Measurements from ENCODE around the gene HNRNPAB.

Gene HNRNPAB

GRCh38 chr5:178214160-178214803 is 9.9 kb downstream of the HNRNPAB start:
- Histone ChIP-seq H3K4me3 (ENCODE audit: low read length) (no peak overlapping the region), H3K27me3 (ENCODE audit: low read depth, low read length) (no peaks in the 10 kb centered on the region), H2AFZ (ENCODE audit: low read depth, low read length) (no peak overlapping the region), H4K20me1 (ENCODE audit: insufficient read depth, low read length) (peaks cover 39% of the 10 kb centered on the region), H3K4me1 (ENCODE audit: low read length) (no peaks in the 10 kb centered on the region), H3K27ac (ENCODE audit: low read length) (no peak overlapping the region), H3K4me2 (ENCODE audit: low read length) (no peak overlapping the region), H3K9me3 (ENCODE audit: insufficient read depth, low read length) (no peaks in the 10 kb centered on the region), H3K36me3 (replicated peaks; ENCODE audit: low read depth, low read length) (peaks cover 80% of the 10 kb centered on the region), H3K79me2 (ENCODE audit: low read length) (peaks cover 48% of the 10 kb centered on the region), H3K9ac (ENCODE audit: low read length) (no peak overlapping the region)
- TF ChIP-seq EZH2phosphoT487 (IDR thresholded peaks at IDR 0.05; ENCODE audit: low read depth) (no peak), CTCF (IDR thresholded peaks at IDR 0.05; ENCODE audit: low read depth, low read length) (no peak)

- Histone ChIP-seq H3K27ac (ENCODE audit: low read length) (no peak overlapping the region), H4K20me1 (ENCODE audit: insufficient read depth, low read length) (peaks cover 27% of the 10 kb centered on the region; the same call in 1 of the 2 replicates), H3K4me2 (ENCODE audit: low read length) (no peak overlapping the region), H3K79me2 (ENCODE audit: low read length) (peaks cover 36% of the 10 kb centered on the region; the same call in 1 of the 2 replicates), H3K9ac (ENCODE audit: low read length) (no peak overlapping the region), H3K4me1 (ENCODE audit: low read length) (no peaks in the 10 kb centered on the region), H2AFZ (ENCODE audit: low read depth, low read length) (no peak overlapping the region), H3K36me3 (replicated peaks; ENCODE audit: low read depth, low read length) (peaks cover 68% of the 10 kb centered on the region), H3K27me3 (ENCODE audit: low read depth, low read length) (no peaks in the 10 kb centered on the region), H3K4me3 (ENCODE audit: low read length) (no peak overlapping the region), H3K9me3 (ENCODE audit: insufficient read depth, low read length) (no peaks in the 10 kb centered on the region)
- no peak for TF ChIP-seq CTCF (IDR thresholded peaks at IDR 0.05; ENCODE audit: low read depth, low read length)
- TF ChIP-seq EZH2phosphoT487 (IDR thresholded peaks at IDR 0.05; ENCODE audit: low read depth), result no peak
These were observed 11.1 kb downstream of the HNRNPAB start for GRCh38 chr5:178215280-178216002.

- Histone ChIP-seq H3K9ac (ENCODE audit: low read length) (no peak overlapping the region), H3K79me2 (ENCODE audit: low read length) (peaks cover 30% of the 10 kb centered on the region; the same call in 1 of the 2 replicates), H3K4me1 (ENCODE audit: low read length) (no peaks in the 10 kb centered on the region), H3K9me3 (ENCODE audit: insufficient read depth, low read length) (no peaks in the 10 kb centered on the region), H3K4me2 (ENCODE audit: low read length) (no peak overlapping the region), H3K36me3 (replicated peaks; ENCODE audit: low read depth, low read length) (peaks cover 62% of the 10 kb centered on the region), H3K27me3 (ENCODE audit: low read depth, low read length) (no peaks in the 10 kb centered on the region), H4K20me1 (ENCODE audit: insufficient read depth, low read length) (peaks cover 23% of the 10 kb centered on the region; the same call in 1 of the 2 replicates), H3K4me3 (ENCODE audit: low read length) (no peak overlapping the region), H3K27ac (ENCODE audit: low read length) (no peak overlapping the region), H2AFZ (ENCODE audit: low read depth, low read length) (no peak overlapping the region)
- TF ChIP-seq CTCF (IDR thresholded peaks at IDR 0.05; ENCODE audit: low read depth, low read length), result no peak
- TF ChIP-seq EZH2phosphoT487 (IDR thresholded peaks at IDR 0.05; ENCODE audit: low read depth), result no peak
These were observed 11.8 kb downstream of the HNRNPAB start for GRCh38 chr5:178216088-178216534.

- Histone ChIP-seq H3K9me3 (ENCODE audit: insufficient read depth, low read length) (no peaks in the 10 kb centered on the region), H3K9ac (ENCODE audit: low read length) (no peak overlapping the region), H3K4me3 (ENCODE audit: low read length) (no peak overlapping the region), H3K4me1 (ENCODE audit: low read length) (no peaks in the 10 kb centered on the region), H3K36me3 (replicated peaks; ENCODE audit: low read depth, low read length) (peaks cover 56% of the 10 kb centered on the region), H3K4me2 (ENCODE audit: low read length) (no peak overlapping the region), H3K27ac (ENCODE audit: low read length) (no peak overlapping the region), H4K20me1 (ENCODE audit: insufficient read depth, low read length) (peaks cover 17% of the 10 kb centered on the region), H3K79me2 (ENCODE audit: low read length) (peaks cover 23% of the 10 kb centered on the region; the same call in 1 of the 2 replicates), H3K27me3 (ENCODE audit: low read depth, low read length) (no peaks in the 10 kb centered on the region), H2AFZ (ENCODE audit: low read depth, low read length) (no peak overlapping the region)
- TF ChIP-seq EZH2phosphoT487 (IDR thresholded peaks at IDR 0.05; ENCODE audit: low read depth), result no peak
- TF ChIP-seq CTCF (IDR thresholded peaks at IDR 0.05; ENCODE audit: low read depth, low read length), result no peak
These were observed 12.4 kb downstream of the HNRNPAB start for GRCh38 chr5:178216779-178217178.

Data from OCI-LY3 (cell line).